Neuron (in vitro differentiated cells): ENCODE results near the gene SP8.

Experiments used
- H2AFZ ChIP-seq: one replicate; pipeline ENCODE4 v1.6.1; 2013; ENCODE audit warnings: low read depth, mild to moderate bottlenecking, inconsistent platforms, low read length, moderate library complexity
- H3K27me3 ChIP-seq: one replicate; pipeline ENCODE4 v1.6.1; 2013; ENCODE audit warnings: low read length; ENCODE audit not compliant: insufficient read depth
- H3K36me3 ChIP-seq: one replicate; pipeline ENCODE4 v1.6.1; 2013; ENCODE audit warnings: low read length; ENCODE audit not compliant: insufficient read depth
- H3K4me1 ChIP-seq: one replicate; pipeline ENCODE4 v1.6.1; 2013; ENCODE audit warnings: low read length; ENCODE audit not compliant: insufficient read depth
- H3K4me3 ChIP-seq: 2 replicates; pipeline ENCODE4 v1.5.1; 2013; ENCODE audit warnings: mild to moderate bottlenecking, low read length, moderate library complexity
- H3K9me3 ChIP-seq: one replicate; pipeline ENCODE4 v1.6.1; 2013; ENCODE audit warnings: low read length

SP8 gene

GRCh38 chr7:20799566-20800366, 13.1 kb upstream of the SP8 start:
- H3K4me1 ChIP-seq = peaks cover 12% of the 10 kb centered on the region
- no peaks in the 10 kb centered on the region for H3K9me3 ChIP-seq
- H3K4me3 ChIP-seq = no peak overlapping the region
- no peaks in the 10 kb centered on the region for H3K36me3 ChIP-seq
- H2AFZ ChIP-seq = no peak overlapping the region
- H3K27me3 ChIP-seq = peaks cover 39% of the 10 kb centered on the region

DNA sequence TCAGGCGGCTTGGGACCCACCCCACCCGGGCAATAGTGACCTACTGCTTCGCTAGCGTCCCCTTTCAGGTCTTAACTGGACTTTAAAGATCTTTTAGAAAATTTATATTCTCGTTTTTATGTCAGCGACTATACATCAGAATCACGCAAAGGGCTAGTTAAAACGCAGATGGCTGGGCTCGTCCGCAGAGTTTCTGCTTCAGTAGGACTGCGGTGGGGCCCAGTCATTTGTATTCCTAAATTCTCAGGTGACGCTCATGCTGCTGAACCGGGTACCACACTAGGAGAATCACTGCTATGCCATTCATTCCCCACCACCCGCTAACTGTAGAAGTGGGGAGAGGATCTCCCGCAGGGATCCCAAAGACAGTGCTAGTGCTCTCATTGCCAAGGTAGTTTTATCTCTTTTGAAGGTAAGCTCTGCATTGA, 12.0 kb upstream of the SP8 start:
- Histone ChIP-seq H3K27me3 (peaks cover 50% of the 10 kb centered on the region), H3K36me3 (no peaks in the 10 kb centered on the region), H2AFZ (peak overlapping the region; percentile 74), H3K4me1 (peaks cover 14% of the 10 kb centered on the region), H3K4me3 (peak overlapping the region; percentile 58), H3K9me3 (no peaks in the 10 kb centered on the region)

DNA sequence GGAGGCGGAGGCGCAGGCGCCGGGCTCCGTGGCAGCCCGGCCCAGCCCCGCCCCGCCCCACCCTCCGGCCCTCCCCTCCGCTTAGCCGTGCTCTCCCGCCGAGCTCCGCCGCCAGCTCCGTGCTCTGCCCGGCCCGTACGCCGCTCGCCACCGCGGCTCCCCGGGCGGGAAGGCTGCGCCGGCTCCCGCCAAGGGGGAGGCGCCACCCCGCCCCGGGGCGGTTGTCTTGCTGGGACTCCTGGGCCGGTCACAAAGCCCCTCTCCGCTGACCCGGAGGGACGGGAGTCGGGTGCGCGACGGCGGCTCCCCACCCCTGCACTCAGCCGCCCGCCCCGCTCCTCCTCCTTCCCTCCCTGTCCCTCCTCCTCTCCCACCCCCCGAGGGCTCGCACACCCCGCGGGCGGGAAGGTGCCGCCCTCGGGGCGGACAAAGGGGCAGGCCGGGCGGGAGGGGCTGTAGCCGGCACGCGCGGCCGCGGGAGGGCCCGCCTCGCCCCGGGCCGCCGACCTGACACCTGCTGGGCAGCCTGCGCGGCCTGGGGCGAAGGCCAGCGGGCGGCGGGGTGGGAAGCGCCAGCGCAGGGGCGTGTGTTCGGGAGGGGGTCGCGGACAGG, 11.5 kb upstream of the SP8 start:
- no peaks in the 10 kb centered on the region for H3K36me3 ChIP-seq
- H3K4me1 ChIP-seq = peaks cover 19% of the 10 kb centered on the region
- H3K27me3 ChIP-seq = peaks cover 52% of the 10 kb centered on the region
- peak overlapping the region; percentile 58 for H3K4me3 ChIP-seq
- H2AFZ ChIP-seq = peak overlapping the region; percentile 74
- no peaks in the 10 kb centered on the region for H3K9me3 ChIP-seq

GRCh38 chr7:20797462-20798080, 10.9 kb upstream of the SP8 start:
- Histone ChIP-seq H3K4me1 (peaks cover 24% of the 10 kb centered on the region), H3K27me3 (peaks cover 56% of the 10 kb centered on the region), H3K9me3 (no peaks in the 10 kb centered on the region), H3K36me3 (no peaks in the 10 kb centered on the region), H3K4me3 (peak overlapping the region; percentile 58), H2AFZ (peak overlapping the region; percentile 74)

GRCh38 chr7:20797042-20797461, 10.4 kb upstream of the SP8 start:
- no peaks in the 10 kb centered on the region for H3K9me3 ChIP-seq
- peak overlapping the region; percentile 74 for H2AFZ ChIP-seq
- peaks cover 61% of the 10 kb centered on the region for H3K27me3 ChIP-seq
- H3K36me3 ChIP-seq = no peaks in the 10 kb centered on the region
- H3K4me1 ChIP-seq = peaks cover 26% of the 10 kb centered on the region
- peak overlapping the region; percentile 58 for H3K4me3 ChIP-seq

DNA sequence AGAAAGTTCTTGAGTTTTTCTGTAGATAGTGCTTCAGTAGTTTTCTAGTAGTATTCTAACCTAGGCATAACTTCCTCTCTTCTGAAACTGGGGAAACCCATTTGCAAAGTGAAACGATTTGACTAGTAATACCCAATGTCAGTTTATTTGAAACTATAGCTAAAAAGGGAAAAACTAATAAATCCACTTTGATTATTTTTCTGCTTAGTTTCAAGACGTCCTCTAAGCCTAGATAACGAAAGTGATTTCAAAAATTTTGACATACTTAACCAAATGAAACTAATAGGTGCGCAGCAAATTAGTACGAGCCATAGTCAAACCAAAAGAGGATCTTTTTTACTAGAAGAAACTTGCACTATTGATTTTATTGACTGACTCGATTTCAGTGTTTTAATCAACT, 9.8 kb upstream of the SP8 start:
- H3K4me1 ChIP-seq = peaks cover 26% of the 10 kb centered on the region

GRCh38 chr7:20795881-20796280, 9.2 kb upstream of the SP8 start:
- Histone ChIP-seq H3K4me1 (peaks cover 29% of the 10 kb centered on the region), H3K36me3 (no peaks in the 10 kb centered on the region), H3K27me3 (peaks cover 73% of the 10 kb centered on the region), H2AFZ (no peak overlapping the region), H3K9me3 (no peaks in the 10 kb centered on the region), H3K4me3 (no peak overlapping the region)

More for the DNA sequence above, 9.8 kb upstream of the SP8 start:
- H3K9me3 ChIP-seq = no peaks in the 10 kb centered on the region
- H2AFZ ChIP-seq = no peak overlapping the region
- peaks cover 67% of the 10 kb centered on the region for H3K27me3 ChIP-seq
- H3K4me3 ChIP-seq = no peak overlapping the region
- H3K36me3 ChIP-seq = no peaks in the 10 kb centered on the region

- Histone ChIP-seq H3K9me3 (no peaks in the 10 kb centered on the region), H3K36me3 (no peaks in the 10 kb centered on the region), H3K4me1 (peaks cover 29% of the 10 kb centered on the region), H3K27me3 (peaks cover 78% of the 10 kb centered on the region), H2AFZ (no peak overlapping the region), H3K4me3 (no peak overlapping the region)
Observed at GRCh38 chr7:20795361-20795760, 8.7 kb upstream of the SP8 start.

GRCh38 chr7:20794676-20795075, 8.0 kb upstream of the SP8 start:
- H3K9me3 ChIP-seq = no peaks in the 10 kb centered on the region
- H3K4me1 ChIP-seq = peaks cover 29% of the 10 kb centered on the region
- H2AFZ ChIP-seq = no peak overlapping the region
- H3K36me3 ChIP-seq = no peaks in the 10 kb centered on the region
- peaks cover 81% of the 10 kb centered on the region for H3K27me3 ChIP-seq
- H3K4me3 ChIP-seq = no peak overlapping the region

DNA sequence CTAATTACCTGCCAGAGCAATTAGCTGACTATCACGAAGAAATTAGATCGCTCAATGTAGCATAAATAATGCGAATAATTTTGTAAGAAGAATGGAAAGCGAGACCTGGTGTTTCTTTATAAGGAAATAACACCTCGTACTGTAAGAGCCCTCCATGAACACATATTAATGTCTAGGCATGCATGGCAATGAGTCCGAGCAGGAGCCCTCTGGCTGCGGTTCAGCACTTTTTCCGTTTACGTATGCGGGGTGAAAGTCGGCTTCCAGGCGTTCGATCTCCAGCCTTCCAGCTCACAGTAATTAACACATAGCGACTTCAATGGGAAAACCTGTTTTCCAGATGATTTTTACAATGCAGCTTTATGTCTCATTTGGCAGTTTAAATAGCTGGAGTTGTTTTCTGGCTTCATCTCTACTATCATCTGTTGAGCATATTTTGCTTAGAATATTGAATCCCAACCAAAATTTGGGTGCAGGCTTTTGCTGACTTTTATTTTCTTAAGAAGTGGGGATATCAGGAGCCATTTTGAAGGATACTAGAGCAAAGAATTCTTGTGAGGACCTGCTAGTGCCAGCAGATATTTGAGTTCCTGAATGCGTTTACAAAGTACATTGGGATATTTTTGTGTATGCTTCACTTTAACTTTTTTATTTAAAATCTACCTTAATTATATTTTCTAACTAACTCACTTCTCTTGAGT, 7.2 kb upstream of the SP8 start:
- peak overlapping the region; percentile 5 for H3K4me3 ChIP-seq
- H3K4me1 ChIP-seq = peaks cover 27% of the 10 kb centered on the region
- H3K27me3 ChIP-seq = peaks cover 84% of the 10 kb centered on the region
- no peaks in the 10 kb centered on the region for H3K36me3 ChIP-seq
- no peak overlapping the region for H2AFZ ChIP-seq
- H3K9me3 ChIP-seq = no peaks in the 10 kb centered on the region

GRCh38 chr7:20793248-20793647, 6.6 kb upstream of the SP8 start:
- Histone ChIP-seq H3K4me1 (peaks cover 23% of the 10 kb centered on the region), H2AFZ (no peak overlapping the region), H3K4me3 (peak overlapping the region; percentile 5), H3K27me3 (peaks cover 85% of the 10 kb centered on the region), H3K9me3 (no peaks in the 10 kb centered on the region), H3K36me3 (no peaks in the 10 kb centered on the region)

- H2AFZ ChIP-seq = no peak overlapping the region
- H3K4me1 ChIP-seq = peaks cover 26% of the 10 kb centered on the region
- peaks cover 83% of the 10 kb centered on the region for H3K27me3 ChIP-seq
- H3K9me3 ChIP-seq = no peaks in the 10 kb centered on the region
- H3K36me3 ChIP-seq = no peaks in the 10 kb centered on the region
- no peak overlapping the region for H3K4me3 ChIP-seq
Observed at GRCh38 chr7:20791538-20792434, 5.1 kb upstream of the SP8 start.
